Fibroblast of the aortic adventitia (primary cell): ENCODE measurements around the gene SIPA1L2. TPM values are rescaled to one million over a fixed set of nuclear protein-coding genes. Genes with fewer than 3 reads are reported as not detected.
A peak's percentile ranks its signal among the peaks of the same experiment; 100 is the strongest.

Experiments
- DNase-seq: peaks from one replicate; pipeline ENCODE4 v3.0.0-alpha.2; 2010; ENCODE audit warnings: low read depth
- H3K4me3 ChIP-seq: 2 replicates; pipeline ENCODE4 v1.5.1; 2011; ENCODE audit warnings: low read depth, mild to moderate bottlenecking, control low read depth, low read length, moderate library complexity
- total RNA-seq: library from RNA; depleted of rRNA; stranded (reverse); fragments of >200 nt; gene quantifications from 2 replicates; pipeline ENCODE4 v1.2.3, GENCODE V29; 2012; ENCODE audit warnings: low replicate concordance
- TF ChIP-seq, protein P1 (sequence below): IDR thresholded peaks from 2 replicates; pipeline ENCODE4 v1.5.1; 2011; ENCODE audit warnings: mild to moderate bottlenecking, low read length, control low read depth, inconsistent platforms; ENCODE audit not compliant: insufficient read depth

The SIPA1L2 gene
- total RNA-seq, 1 donor, result 6.8 TPM

DNA sequence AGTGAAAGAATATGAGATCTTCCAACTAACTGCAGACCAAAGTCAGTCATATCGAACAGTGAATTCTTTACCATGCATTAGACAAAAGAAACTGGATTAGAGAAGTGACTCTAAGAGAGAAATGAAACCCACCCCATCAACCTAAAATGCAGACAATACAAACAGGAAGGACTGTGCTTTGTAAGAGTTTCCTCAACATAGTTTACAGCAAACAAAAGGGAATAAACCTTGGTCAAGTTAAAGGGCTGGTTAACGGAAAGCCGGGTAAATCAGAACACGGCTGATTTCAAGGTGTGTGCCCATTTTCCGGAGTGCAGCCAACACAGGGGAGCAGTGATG lies 39.2 kb downstream of the SIPA1L2 start:
- TF ChIP-seq, protein P1, sequence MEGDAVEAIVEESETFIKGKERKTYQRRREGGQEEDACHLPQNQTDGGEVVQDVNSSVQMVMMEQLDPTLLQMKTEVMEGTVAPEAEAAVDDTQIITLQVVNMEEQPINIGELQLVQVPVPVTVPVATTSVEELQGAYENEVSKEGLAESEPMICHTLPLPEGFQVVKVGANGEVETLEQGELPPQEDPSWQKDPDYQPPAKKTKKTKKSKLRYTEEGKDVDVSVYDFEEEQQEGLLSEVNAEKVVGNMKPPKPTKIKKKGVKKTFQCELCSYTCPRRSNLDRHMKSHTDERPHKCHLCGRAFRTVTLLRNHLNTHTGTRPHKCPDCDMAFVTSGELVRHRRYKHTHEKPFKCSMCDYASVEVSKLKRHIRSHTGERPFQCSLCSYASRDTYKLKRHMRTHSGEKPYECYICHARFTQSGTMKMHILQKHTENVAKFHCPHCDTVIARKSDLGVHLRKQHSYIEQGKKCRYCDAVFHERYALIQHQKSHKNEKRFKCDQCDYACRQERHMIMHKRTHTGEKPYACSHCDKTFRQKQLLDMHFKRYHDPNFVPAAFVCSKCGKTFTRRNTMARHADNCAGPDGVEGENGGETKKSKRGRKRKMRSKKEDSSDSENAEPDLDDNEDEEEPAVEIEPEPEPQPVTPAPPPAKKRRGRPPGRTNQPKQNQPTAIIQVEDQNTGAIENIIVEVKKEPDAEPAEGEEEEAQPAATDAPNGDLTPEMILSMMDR, result no peak
- no peak for DNase-seq
- no peak overlapping the region for H3K4me3 ChIP-seq

DNA sequence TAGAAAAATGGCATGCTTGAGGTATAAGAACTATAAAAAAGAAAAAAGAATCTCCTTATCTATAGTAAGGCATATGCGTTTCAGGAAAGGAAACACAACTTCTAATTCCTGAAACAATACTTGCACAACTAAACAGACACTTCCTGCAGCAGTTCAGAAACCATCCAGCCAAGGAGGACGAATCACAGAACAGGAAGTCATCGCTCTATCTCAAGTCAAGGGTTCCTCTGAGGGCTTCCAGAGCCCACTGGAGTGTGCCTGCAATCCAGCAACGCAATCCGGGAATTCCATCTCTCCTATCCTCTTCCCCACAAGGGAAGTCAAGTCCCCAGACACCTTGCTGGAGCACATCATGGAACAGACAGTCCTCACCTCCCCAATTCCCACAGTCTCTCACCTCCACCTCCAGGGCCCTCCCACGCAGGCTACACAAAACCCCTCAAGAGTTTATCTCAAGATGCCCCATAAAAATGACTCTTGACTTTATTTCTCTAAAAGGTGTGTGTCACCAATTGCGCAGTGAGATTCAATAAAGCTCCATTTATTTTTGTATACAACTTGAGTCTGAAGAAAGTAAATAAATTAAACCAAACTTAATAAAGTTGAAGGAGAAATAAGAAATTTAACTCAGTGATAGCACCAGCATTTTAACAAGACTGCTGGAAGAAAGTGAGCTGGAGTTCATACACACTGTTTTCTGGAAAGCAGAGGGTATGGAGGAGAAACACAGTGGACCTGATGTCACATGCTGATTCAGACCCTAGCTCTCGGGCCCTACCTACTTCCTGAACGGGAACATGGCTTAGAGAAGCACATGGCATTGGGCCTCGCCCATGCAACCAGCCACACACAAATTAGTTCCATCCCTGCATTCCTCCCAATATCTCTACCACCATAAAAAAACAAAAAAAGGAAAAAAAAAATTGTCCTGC lies 39.9 kb downstream of the SIPA1L2 start:
- DNase-seq, result no peak
- no peak overlapping the region for H3K4me3 ChIP-seq

DNA sequence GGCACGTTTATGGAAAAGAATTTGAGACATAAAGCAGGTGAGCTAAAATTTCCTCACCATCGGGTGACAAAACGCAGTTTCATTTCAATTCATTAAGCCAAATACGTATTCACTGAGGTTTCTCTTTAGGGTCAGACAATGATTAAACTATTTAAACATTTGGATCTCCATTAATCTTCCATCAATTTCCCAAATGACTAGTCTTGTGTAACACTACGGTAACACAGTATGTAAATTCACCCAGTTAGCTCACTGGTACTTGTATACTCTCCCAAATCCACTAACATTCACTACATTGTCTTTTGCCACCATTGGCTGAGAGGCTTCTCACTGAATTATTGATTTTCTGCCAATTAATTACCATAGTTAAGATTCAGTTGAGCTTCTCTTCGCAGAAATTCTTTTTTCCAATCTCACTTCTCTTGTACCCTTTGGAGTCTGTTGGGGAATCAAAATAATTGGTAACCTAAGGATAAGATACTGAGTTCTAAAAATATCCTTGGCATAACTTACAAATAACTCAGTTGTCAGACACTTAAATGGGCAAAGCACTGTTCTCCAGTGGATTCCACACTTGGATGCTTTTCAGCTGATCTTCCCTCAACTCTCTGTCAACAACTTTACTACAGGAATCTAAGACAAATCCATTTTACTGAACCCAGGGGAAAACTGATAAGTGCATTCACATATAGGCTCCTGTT lies 40.7 kb downstream of the SIPA1L2 start:
- H3K4me3 ChIP-seq, result no peak overlapping the region
- peak; percentile 59 for DNase-seq
- TF ChIP-seq, protein P1, result no peak

More for the DNA sequence above, 39.9 kb downstream of the SIPA1L2 start:
- TF ChIP-seq, protein P1, result no peak

DNA sequence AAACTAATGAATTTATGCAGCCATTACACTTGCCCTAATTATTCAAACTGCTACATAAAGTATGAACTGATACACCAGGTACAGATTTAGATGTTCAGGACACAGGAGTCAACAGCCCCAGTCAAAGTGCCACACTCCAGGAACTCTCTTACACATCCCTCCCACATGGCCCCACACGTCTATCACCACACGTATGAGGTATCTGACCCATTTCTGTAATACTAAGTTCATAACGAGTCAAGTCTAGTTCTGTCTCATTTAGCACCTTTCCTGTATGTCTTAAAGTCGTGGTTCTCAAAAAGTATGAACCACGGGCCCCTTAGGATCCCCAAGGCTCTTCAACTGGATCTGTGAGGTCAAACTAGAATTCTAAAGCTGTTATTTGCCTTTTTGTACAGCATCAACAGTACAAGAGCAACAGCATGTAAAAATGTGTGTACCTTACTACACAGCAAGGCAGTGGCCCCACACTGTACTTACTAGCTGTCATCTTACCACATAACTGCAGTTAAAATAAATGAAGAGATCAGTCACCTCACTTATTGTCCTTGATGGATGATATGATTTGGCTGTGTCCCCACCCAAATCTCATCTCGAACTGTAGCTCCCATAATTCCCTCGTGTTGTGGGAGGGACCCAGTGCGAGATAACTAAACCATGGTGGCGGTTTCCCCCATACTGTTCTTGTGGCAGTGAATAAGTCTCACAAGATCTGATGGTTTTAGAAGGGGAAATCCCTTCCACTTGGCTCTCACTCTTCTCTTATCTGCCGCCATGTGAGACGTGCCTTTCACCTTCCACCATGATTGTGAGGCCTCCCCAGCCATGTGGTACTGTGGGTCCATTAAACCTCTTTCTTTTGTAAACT lies 42.6 kb downstream of the SIPA1L2 start:
- DNase-seq, result no peak
- no peak overlapping the region for H3K4me3 ChIP-seq
- TF ChIP-seq, protein P1, result no peak

DNA sequence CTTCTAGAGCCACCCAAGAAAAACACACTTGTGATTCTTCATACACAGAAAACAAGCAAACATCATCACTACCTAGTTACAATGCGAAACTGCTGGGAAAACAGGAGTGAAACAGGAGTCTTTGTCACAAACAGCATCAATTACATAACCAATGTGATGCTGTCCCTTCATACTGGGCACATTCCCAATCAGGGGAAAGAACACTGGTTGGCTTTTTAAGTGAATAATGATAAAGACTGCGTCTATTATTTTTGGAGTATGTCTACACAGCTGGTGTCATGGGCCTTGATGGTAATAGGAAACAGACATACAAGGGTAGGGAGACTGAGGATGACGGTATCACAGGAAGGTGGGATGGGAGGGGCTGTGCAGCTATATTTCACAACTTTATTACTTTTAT lies 43.3 kb downstream of the SIPA1L2 start:
- H3K4me3 ChIP-seq, result no peak overlapping the region
- TF ChIP-seq, protein P1, result no peak
- DNase-seq, result no peak

DNA sequence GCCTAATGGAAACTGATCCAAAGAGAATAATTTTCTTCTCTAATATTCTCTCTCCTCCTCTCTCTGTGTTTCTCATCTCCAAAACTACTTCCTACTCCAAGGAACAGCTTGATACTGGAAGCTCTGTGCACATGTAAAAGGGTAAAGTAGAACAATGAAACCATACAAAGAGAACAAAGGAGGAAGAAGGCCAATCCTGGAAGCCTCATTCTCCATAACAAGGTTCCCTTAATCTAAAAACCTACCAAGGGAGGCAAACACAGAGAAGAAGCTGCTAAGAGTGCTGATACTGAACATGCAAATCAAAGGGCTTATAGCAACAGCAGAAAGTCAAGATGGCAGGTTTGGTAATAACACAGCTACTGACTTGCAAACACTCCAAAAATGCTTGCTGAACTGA lies 44.4 kb downstream of the SIPA1L2 start:
- TF ChIP-seq, protein P1, result no peak
- no peak for DNase-seq
- no peak overlapping the region for H3K4me3 ChIP-seq
